NCI-H187 treated with DMSO at 0.1 percent for 48 hours (cell line): Measurements from ENCODE around the gene GALNT17.
"Not testable (repeated sequence)": the region's sequence is repeated elsewhere in the genome, so short reads cannot be mapped to it uniquely, and the experiment has no call there.

Source experiments
- DNase-seq: peaks from one replicate; lab custom pipeline; 2025; lab: John Stamatoyannopoulos, UW

The GALNT17 gene

GRCh38 chr7:71695186-71695585, 563.2 kb downstream of the GALNT17 start:
- DNase-seq = no peak

- no peak for DNase-seq
Measured at GRCh38 chr7:71696511-71696910, 564.6 kb downstream of the GALNT17 start.

DNA sequence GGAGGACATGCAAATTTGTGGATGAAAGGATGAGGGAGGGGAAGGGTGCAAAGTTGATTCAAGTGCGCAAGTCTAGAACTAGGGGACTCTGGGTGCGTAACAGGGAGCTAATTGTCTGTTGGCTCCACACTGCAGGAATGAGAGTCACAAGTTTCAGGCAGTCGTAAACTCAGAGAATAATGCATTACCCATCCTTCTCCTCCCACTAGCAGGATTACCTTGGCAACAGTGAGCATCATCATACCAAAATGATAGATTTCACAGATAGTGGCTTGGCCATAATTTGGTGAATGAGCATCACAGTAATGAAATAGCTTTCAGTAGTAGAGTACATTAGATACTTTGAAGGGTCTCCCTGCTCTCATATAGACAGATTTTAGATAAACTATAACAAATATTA, 565.5 kb downstream of the GALNT17 start:
- DNase-seq = no peak

GRCh38 chr7:71705217-71705616, 573.3 kb downstream of the GALNT17 start:
- DNase-seq = no peak

DNA sequence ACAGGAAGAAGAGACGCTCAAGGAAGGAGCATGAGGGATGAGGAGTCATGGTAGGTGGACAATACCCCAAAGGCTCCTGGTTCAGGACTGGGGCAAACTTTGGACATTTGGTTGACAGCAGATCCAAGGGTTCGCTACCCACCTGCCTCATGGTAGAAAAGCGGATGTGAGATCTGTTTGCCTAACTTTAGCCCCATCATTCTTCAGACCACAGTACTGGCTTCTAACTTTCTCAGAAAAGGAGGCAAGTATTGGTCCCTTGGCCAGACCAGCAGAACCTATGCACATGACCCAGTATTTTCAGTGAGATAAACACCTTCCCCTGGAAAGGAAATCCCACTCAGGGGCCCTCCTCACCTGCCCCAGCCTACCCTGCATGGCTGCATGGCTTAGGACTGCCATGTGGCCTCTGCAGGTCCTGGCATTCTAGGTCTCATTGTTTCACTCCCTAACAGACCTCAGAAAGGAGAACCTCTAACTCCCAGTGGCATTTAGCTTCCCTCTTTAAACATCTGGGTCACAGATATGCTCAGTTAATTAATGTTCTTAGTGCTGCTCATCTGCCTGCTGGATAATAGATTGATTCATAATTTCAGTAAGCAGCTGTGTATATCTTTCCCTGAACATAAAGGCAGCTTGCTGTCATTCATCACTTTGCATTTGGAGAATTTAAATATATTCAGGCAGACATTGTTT, 574.1 kb downstream of the GALNT17 start:
- no peak for DNase-seq

GRCh38 chr7:71706597-71706975, 574.6 kb downstream of the GALNT17 start:
- no peak for DNase-seq

DNA sequence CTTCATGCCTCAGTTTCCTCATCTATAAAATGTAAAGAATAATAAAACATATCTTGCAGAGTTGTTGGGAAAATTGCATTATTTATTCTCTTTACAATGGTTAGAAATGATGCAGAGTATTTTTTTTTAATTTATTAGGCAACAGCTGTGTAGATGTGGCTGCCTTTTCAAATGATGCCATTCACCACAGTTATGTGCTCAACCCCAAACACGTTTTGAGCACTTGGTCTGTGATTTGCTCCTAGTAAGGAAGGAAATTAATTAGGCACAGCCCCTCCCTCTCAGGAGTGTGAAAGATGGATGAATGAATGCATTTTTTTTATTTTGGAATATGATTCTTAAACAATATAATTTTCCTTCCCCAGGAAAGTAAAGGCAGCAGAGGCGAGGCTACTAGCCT, 575.1 kb downstream of the GALNT17 start:
- DNase-seq = no peak

DNA sequence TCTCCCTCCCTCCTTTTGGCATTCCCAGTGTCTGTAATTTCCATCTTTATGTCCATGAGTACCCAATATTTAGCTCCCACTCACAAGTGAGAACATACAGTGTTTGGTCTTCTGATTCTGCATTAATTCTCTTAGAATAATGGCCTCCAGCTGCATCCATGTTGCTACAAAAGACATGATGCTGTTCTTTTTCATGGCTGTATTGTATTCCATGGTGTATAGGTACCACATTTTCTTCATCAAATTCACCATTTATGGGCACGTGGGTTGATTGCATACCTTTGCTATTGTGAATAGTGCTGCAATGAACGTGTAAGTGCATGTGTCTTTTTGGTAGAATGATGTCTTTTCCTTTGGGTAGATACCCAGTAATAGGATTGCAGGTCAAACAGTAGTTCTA, 576.8 kb downstream of the GALNT17 start:
- no peak for DNase-seq

GRCh38 chr7:71710442-71710841, 578.5 kb downstream of the GALNT17 start:
- DNase-seq = no peak

DNA sequence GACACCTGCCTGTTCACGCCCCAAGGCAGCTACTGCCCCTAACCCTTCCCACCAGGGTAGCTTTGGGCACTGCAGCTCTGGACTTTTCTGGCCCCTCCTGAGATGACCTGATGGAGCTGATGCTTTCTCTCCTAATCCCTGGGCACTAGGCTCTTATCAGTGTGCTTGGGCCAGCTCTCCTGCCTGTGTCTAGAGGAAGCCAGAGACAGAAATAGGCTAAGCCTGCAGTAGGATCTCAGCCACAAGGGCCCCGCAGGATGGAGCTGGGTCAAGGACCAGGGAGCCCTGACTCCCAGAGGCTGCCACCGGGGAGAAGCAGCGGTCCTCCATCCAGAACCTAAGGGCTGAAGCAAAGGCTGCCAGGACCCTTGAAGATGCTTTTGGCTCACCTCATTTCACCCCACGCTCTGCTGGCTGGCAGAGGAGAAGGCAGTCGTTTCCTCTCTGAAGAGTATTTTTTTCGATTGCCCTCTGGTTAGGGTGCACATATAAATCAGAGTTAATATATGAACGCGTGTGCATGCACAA, 580.8 kb downstream of the GALNT17 start:
- DNase-seq = no peak

- DNase-seq = no peak
Measured at GRCh38 chr7:71716690-71717089, 584.7 kb downstream of the GALNT17 start.

DNA sequence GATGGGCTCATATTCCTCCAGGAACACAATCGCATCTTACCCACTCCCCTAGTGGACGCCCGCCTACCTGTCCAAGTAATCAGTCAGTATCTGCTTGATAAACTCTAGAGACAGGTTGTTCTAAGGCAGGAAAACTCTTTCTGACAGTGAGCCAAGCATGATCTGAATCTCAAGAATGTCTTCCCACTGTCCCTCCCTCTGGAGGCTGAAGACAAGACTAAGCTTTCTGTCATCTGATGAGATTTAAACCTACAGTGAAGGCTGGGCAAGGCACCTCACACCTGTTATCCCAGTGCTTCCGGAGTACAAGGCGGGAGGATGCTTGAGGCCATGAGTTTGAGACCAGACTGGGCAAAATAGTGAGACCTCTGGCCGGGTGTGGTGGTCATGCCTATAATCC, 586.6 kb downstream of the GALNT17 start:
- DNase-seq = no peak

- no peak for DNase-seq
Measured at GRCh38 chr7:71721742-71722141, 589.8 kb downstream of the GALNT17 start.

DNA sequence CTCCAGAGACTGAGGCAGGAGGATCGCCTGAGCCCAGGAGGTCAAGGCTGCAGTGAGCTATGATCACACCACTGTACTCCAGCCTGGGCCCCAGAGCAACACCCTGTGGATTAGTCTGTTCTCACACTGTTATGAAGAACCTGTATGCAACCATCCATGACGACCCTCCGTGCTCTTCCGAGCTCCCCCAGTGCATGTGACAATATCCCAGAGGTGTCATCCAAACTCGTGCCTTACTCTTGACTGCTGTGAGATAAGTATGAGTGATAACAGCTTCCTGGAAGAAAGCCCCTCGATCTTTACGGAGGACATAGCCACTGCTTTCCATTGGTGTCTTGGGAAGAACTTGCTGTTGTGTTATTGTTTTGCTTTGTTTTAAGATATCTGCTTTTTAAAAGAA, 591.9 kb downstream of the GALNT17 start:
- DNase-seq = no peak

DNA sequence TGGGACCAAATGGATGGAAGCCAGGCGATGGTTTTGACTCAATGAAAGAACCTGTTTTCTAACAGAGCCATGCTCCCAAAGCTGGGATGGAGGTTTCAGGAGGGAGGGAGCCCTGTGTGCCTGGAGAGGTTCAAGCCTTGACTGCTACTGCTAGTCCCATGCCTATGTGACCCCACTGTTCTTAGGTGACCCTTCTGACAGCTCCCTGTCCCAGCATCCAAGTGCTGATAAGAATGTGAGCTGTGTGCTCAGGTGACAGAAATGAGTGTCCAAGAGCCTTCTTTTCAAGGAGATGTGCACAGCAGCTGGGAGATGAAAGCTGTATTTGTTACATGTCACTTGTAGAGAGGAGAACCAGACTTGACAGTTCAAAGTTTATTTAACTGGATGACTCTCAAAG, 595.4 kb downstream of the GALNT17 start:
- no peak for DNase-seq

DNA sequence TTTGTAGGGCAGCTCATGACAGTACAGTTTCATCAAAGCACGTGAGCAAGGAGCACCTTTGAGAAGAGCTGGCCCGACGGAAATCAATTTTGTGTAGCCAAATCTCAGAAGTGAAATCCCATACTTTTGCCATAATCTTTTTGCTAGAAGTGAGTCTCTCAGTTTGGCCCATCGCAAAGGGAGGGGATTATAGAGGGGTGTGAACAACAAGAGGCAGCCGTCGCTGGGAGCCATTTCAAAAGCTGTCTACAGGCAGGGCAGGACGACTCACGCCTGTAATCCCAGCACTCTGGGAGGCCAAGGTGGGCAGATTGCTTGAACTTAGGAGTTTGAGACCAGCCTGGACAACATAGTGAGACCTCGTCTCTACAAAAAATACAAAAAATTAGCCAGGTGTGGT, 599.8 kb downstream of the GALNT17 start:
- DNase-seq = no peak

DNA sequence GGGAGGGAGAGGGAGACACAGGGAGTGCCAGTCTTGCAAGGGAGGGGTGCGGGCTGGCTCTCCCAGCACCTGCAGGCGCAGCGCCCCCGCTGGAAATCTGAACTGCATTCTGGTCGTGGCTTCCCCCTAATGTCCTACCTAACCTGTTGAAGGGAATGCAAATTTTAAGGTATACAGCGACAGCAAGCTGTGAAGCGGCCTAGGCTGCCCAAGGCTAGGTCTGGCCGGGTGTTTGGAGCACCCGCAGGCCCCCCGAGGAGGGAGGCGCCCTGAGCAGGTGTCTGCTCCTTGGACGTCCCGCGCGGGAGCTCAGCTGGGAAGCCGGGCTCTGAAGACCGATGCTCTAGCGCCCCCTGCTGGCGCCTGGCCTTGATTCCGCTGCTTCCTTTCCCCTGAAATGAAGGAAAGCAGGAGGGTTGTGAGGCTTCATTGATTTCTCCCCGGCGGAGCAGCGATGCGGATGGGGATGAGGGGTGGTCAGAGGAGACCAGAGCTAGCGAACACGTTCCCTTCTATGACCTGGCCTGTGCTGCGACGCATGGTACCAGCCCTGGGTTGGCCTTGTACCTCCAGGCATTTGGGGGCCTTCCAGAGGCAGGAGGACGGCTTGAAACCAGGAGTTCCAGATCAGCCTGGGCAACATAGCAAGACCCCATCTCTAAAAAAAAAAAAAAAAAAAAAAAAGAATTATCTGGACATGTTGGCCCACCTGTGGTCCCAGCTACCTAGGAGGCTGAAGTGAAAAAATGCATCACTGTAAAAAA, 601.3 kb downstream of the GALNT17 start:
- peak; percentile 55 for DNase-seq

DNA sequence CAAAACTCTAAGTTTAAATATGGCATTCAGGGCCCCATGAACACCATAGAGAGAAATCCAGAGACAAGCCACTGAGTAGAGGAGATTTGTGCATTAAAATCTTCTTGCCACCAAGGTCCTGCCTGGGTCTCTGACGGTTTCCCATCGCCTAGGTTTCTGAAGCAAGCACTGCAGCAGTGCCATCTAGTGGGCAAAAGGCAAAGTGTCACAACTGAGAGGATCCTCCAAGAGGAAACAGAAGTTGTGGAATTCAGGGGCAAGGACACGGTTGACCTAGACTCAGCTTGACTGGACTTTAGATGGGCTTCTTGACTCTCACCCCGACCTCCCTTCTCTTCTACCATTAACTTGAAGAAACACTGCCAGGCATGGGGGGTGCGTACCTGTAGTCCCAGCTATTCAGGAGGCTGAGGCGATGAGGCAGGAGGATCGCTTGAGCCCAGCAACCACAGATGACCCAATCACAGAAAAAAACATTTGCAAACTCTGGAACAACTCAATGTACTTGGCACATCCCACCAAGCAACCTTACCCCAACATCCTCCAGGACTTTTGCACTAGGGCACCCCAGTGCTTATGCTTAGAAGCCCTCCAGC, 604.1 kb downstream of the GALNT17 start:
- DNase-seq = no peak

- DNase-seq = not testable (repeated sequence)
Measured at GRCh38 chr7:71737931-71738540, 606.1 kb downstream of the GALNT17 start.

DNA sequence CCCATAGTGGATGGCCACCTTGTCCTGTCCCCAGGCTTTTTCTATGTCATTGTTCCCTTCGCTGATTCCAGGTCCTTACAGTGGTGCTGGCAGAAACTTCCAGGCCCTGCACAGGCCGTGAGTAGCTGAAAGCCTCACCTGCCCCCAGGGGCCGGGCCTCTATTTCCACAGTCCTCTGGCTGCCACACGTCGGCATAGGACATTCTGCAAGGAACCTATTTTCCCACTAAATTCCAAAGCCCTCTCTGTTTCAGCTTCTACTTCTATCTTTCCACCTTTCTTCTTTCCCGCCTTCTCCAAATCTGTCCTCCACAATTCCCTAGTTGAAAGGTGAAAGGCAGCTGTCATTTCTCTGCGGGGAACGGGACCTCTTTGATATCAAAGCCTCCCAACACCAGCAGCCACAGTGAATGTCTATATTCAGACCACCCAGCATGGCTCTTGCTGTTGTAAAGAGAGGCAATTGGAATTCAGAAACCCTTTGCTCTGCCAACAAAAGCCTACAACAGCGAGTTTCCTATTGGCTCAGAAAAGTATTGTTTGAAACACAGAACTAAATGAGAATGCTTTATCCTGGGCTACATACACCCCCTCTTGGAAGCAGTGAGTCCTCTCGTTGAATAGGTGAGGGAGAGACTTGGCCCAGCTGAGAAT, 607.7 kb downstream of the GALNT17 start:
- DNase-seq = no peak

GRCh38 chr7:71740174-71740560, 608.2 kb downstream of the GALNT17 start:
- DNase-seq = no peak

GRCh38 chr7:71746006-71746405, 614.1 kb downstream of the GALNT17 start:
- no peak for DNase-seq
